Measurements from ENCODE around the gene TMEM232. TPM values are rescaled to one million over a fixed set of nuclear protein-coding genes. Genes with fewer than 3 reads are reported as not detected.

Gene TMEM232
- total and polyA plus RNA-seq, 8 donors, result 2.4 to 8.4 (median 5.2) TPM

DNA sequence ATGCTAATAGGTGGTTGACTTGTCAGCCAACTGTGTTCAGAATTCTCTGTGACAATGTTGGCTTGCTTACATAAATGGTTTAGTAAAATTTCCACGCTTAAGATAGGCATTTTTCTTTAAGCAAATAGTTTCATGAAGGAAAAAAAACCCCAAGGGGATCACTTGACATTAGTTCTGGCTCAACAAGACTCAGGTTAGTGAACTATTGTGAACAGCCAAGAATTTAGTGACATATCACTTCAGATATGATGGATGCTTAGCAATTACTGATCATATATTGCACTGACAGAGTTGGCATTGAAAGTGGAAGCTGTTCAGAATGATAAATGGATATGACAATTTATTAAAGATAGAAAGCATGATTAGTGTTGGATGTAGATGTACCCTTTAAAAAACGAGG lies 218.5 kb downstream of the TMEM232 start:
- intact Hi-C loops (cut with DNase I), result no loop called here
- no peak for DNase-seq
- no peak for ATAC-seq
- H3K27ac ChIP-seq, result no peak overlapping the region
- H3K4me3 ChIP-seq, result no peak overlapping the region
- no peak for TF ChIP-seq CTCF (IDR thresholded peaks at IDR 0.05)
- H3K9me3 ChIP-seq, result no peaks in the 10 kb centered on the region
- H3K36me3 ChIP-seq, result no peaks in the 10 kb centered on the region
- H3K27me3 ChIP-seq, result no peaks in the 10 kb centered on the region
- no peaks in the 10 kb centered on the region for H3K4me1 ChIP-seq

DNA sequence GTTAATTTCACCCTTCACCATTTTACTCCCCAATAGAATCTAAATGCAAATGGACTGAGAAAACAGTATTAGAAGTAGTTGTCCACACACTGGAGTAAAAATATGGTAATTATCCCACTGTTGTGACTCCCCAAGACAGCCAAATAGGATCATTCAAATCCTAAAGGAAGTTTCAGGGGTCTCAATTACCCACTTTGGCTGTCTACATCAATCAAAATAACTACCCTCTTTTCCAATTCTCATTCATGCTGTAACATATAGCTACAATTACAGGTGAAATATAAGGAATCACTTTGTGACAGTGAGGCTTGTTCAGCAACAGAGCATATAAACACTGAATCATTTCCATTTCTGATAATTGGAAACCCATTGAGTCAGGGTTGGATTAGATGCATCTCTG lies 220.1 kb downstream of the TMEM232 start:
- ATAC-seq (no peak), DNase-seq (no peak)
- Histone ChIP-seq H3K27ac (no peak overlapping the region), H3K9me3 (no peaks in the 10 kb centered on the region), H3K4me1 (no peaks in the 10 kb centered on the region), H3K4me3 (no peak overlapping the region), H3K36me3 (no peaks in the 10 kb centered on the region), H3K27me3 (no peaks in the 10 kb centered on the region)
- intact Hi-C loops (cut with DNase I), result no loop called here
- TF ChIP-seq CTCF (IDR thresholded peaks at IDR 0.05), result no peak

DNA sequence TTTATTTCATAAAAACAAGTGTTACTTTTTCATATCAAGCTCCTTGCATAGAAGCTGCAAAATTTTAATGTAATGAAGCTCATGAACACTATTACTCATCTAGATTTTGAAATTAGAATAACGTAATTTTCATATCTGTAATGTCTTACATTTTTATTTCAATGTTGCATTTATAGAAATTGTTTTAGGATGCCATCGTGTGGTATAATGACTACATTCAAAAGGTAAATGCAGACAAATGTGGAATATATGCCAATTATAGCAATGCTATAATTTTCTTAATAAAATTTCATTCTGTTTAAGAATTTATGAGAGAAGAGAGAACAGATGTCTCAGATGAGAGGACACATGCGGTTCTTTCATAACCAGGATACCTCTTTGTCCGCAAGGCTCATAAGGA lies 230.2 kb downstream of the TMEM232 start:
- no peak for TF ChIP-seq CTCF (IDR thresholded peaks at IDR 0.05)
- intact Hi-C loops (cut with DNase I), result no loop called here
- H3K4me3 ChIP-seq, result no peak overlapping the region
- H3K9me3 ChIP-seq, result no peaks in the 10 kb centered on the region
- no peaks in the 10 kb centered on the region for H3K4me1 ChIP-seq
- no peak for DNase-seq
- H3K27ac ChIP-seq, result no peak overlapping the region
- ATAC-seq, result no peak
- no peaks in the 10 kb centered on the region for H3K36me3 ChIP-seq
- H3K27me3 ChIP-seq, result no peaks in the 10 kb centered on the region

GRCh38 chr5:110492446-110492845 lies 234.0 kb downstream of the TMEM232 start:
- Histone ChIP-seq H3K9me3 (no peaks in the 10 kb centered on the region), H3K4me1 (no peaks in the 10 kb centered on the region), H3K36me3 (no peaks in the 10 kb centered on the region), H3K27ac (no peak overlapping the region), H3K27me3 (no peaks in the 10 kb centered on the region), H3K4me3 (no peak overlapping the region)
- intact Hi-C loops (cut with DNase I), result no loop called here
- ATAC-seq, result no peak
- no peak for DNase-seq
- TF ChIP-seq CTCF (IDR thresholded peaks at IDR 0.05), result no peak

GRCh38 chr5:110478895-110479294 lies 247.6 kb downstream of the TMEM232 start:
- DNase-seq, result peak in 1 of 4 donors; percentile 0
- intact Hi-C loops (cut with DNase I), result no loop called here
- no peaks in the 10 kb centered on the region for H3K36me3 ChIP-seq
- H3K27ac ChIP-seq, result no peak overlapping the region
- H3K4me1 ChIP-seq, result no peaks in the 10 kb centered on the region
- no peak overlapping the region for H3K4me3 ChIP-seq
- TF ChIP-seq CTCF (IDR thresholded peaks at IDR 0.05), result no peak
- peak; percentile 44 for ATAC-seq
- peaks cover 0 to 10% of the 10 kb centered on the region in 2 donors for H3K9me3 ChIP-seq
- H3K27me3 ChIP-seq, result no peaks in the 10 kb centered on the region

All from left lung (tissue), 10 donors.